K562 (cell line): ENCODE measurements around the gene ABCB9. TPM values are rescaled to one million over a fixed set of nuclear protein-coding genes. Genes with fewer than 3 reads are reported as not detected.
A peak's percentile ranks its signal among the peaks of the same experiment; 100 is the strongest.

Experiments used
- ARID1B ChIP-seq: fragments of 450-650 bp; IDR thresholded peaks from 2 replicates; pipeline ENCODE4 v1.6.1; 2016; ENCODE audit warnings: antibody characterized with exemption, mild to moderate bottlenecking, inconsistent platforms
- BRCA1 ChIP-seq, 2 experiments: fragments of 450-650 bp in 1 of 2; sonication (generic) in 1 of 2; formaldehyde crosslinking in 1 of 2; IDR thresholded peaks; 2 replicates each; pipeline versions ENCODE4 v1.5.0 to v1.6.1; 2017 to 2020; ENCODE audit warnings: mild to moderate bottlenecking in 1 of 2, missing genetic modification reagents in 1 of 2
- FOXK1 ChIP-seq: sonication (generic); formaldehyde crosslinking; IDR thresholded peaks from 2 replicates; pipeline ENCODE4 v1.8.0; 2022; ENCODE audit warnings: missing genetic modification reagents, mild to moderate bottlenecking, borderline replicate concordance
- HMGXB4 ChIP-seq: sonication (generic); formaldehyde crosslinking; IDR thresholded peaks from 2 replicates; pipeline ENCODE4 v1.8.1; 2023; ENCODE audit warnings: mild to moderate bottlenecking, missing genetic modification reagents
- PHB ChIP-seq: fragments of 250-450 bp; sonication (Bioruptor Pico); IDR thresholded peaks from 2 replicates; pipeline ENCODE4 v1.5.0; 2021
- POLR2B ChIP-seq: fragments of 450-650 bp; IDR thresholded peaks from 2 replicates; pipeline ENCODE4 v1.6.1; 2018; ENCODE audit warnings: low read depth; ENCODE audit not compliant: partially characterized antibody
- POLR3A ChIP-seq: IDR thresholded peaks from 2 replicates; pipeline ENCODE4 v1.6.1; 2011; ENCODE audit warnings: borderline replicate concordance, mild to moderate bottlenecking, moderate library complexity; ENCODE audit not compliant: insufficient read length, insufficient read depth; ENCODE audit errors: extremely low read depth
- RBM15 ChIP-seq: fragments of 200-400 bp; formaldehyde crosslinking; IDR thresholded peaks from 2 replicates; pipeline ENCODE4 v1.6.1; 2018; ENCODE audit warnings: mild to moderate bottlenecking, low read length, moderate library complexity; ENCODE audit not compliant: insufficient read depth
- SMAD3 ChIP-seq: fragments of 450-650 bp; formaldehyde crosslinking; conservative IDR thresholded peaks from 2 replicates; pipeline ENCODE4 v1.4.0; 2020; ENCODE audit warnings: mild to moderate bottlenecking
- SOX6 ChIP-seq: fragments of 450-650 bp; IDR thresholded peaks from 2 replicates; pipeline ENCODE4 v1.6.1; 2014; ENCODE audit warnings: mild to moderate bottlenecking
- TAL1 ChIP-seq: fragments of 450-650 bp; IDR thresholded peaks from 2 replicates; pipeline ENCODE4 v1.6.1; 2016; ENCODE audit warnings: mild to moderate bottlenecking
- ZBTB34 ChIP-seq: fragments of 250-450 bp; sonication (Bioruptor Pico); IDR thresholded peaks from 2 replicates; pipeline ENCODE4 v1.8.0; 2021; ENCODE audit warnings: mild to moderate bottlenecking, moderate library complexity
- ZNF282 ChIP-seq: sonication (generic); formaldehyde crosslinking; IDR thresholded peaks from 2 replicates; pipeline ENCODE4 v1.8.1; 2023; ENCODE audit warnings: missing genetic modification reagents
- ZNF511 ChIP-seq: sonication (generic); formaldehyde crosslinking; IDR thresholded peaks from 2 replicates; pipeline ENCODE4 v1.8.0; 2022; ENCODE audit warnings: mild to moderate bottlenecking, missing genetic modification reagents
- ZNF609 ChIP-seq: sonication (generic); formaldehyde crosslinking; IDR thresholded peaks from 2 replicates; pipeline ENCODE4 v1.8.1; 2023; ENCODE audit warnings: missing genetic modification reagents, mild to moderate bottlenecking, borderline replicate concordance
- ZNF707 ChIP-seq: fragments of 250-450 bp; sonication (Bioruptor Pico); conservative IDR thresholded peaks from 2 replicates; pipeline ENCODE4 v1.8.0; 2022; ENCODE audit warnings: inconsistent platforms, mild to moderate bottlenecking, moderate library complexity
- ZNF764 ChIP-seq: fragments of 250-450 bp; sonication (Bioruptor Pico); IDR thresholded peaks from 2 replicates; pipeline ENCODE4 v1.4.0; 2020; ENCODE audit warnings: low read depth, mild to moderate bottlenecking, moderate library complexity
- polyA plus RNA-seq, 8 experiments: library from polyadenylated mRNA; depleted of rRNA in 4 of 8; stranded (reverse) in 5 of 8; unstranded in 3 of 8; fragments of >200 nt; fragmentation: Nextera tagmentation in 2 of 8; fragmentation: Illumina TruSeq in 1 of 8; extraction: Ambion mirVana in 2 of 8; extraction: Trizol in 1 of 8; gene quantifications; 2 replicates each; pipeline versions ENCODE4 v1.2.1 to v1.2.3, GENCODE V29; 2011 to 2014; ENCODE audit warnings: inconsistent platforms in 1 of 8, missing spikeins in 1 of 8
- total RNA-seq, 7 experiments: library from RNA; depleted of rRNA in 6 of 7; stranded (reverse); fragments of >200 nt in 6 of 7; fragmentation: Illumina TruSeq in 2 of 7; extraction: Trizol in 2 of 7; gene quantifications; 2 replicates each; pipeline versions ENCODE4 v1.2.1 to v1.2.3, GENCODE V29; 2011 to 2021; ENCODE audit warnings: low replicate concordance in 1 of 7
- TF ChIP-seq, protein P1 (sequence below): fragments of 450-650 bp; IDR thresholded peaks from one replicate; pipeline ENCODE4 v1.6.1; 2018; ENCODE audit warnings: mild to moderate bottlenecking, moderate library complexity; ENCODE audit not compliant: partially characterized antibody

Gene ABCB9
- total and polyA plus RNA-seq, 9 of the 15 experiments (the other 6 are each of a cell fraction or from before 2014, with no cell fraction given), result 0.20 to 12.6 (median 6.2) TPM

DNA sequence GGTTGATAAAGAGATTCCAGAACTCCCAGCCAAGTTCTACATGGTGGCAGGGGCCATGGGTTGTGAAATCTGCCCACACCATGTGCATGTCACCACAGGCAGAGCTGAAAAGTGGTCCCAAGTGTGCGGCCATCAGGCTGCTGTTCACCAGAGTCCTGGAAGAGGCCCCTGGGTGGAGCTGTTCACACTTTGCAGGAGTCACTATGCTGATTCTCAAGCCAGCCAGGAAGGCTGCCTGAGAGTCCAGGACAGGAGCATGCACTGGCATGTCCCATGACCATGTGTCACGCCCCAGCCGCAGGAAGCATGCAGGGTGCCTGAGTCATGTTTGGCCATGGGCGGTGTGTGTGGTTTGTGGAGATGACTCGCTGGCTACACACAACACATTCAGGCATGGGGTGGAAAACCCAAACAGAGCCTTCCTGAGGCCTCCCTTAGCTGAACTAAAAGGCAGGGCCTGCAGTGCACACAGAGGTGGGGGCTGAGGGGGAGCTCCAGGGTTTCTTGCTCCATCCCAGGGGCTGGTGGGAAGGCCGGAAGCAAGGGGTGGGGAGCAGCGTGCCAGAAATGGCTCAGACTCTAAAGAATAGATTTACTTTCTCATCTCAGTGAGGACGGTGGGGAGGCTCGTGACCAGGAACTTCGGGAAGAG, 19.4 kb downstream of the ABCB9 start (continued):
- TF ChIP-seq SMAD3 (CRISPR knock-in tag) (no peak), POLR2B (no peak), FOXK1 (CRISPR knock-in tag) (no peak), PHB (CRISPR knock-in tag) (no peak), SOX6 (0 out of 2 replicates have a peak, but pooled peaks have one; percentile 15), HMGXB4 (CRISPR knock-in tag) (no peak), ZNF707 (CRISPR knock-in tag) (no peak), ZNF282 (CRISPR knock-in tag) (no peak), RBM15 (no peak), POLR3A (no peak), BRCA1 (IDR thresholded peaks at IDR 0.05) (no peak), BRCA1 (CRISPR knock-in tag; IDR thresholded peaks at IDR 0.05) (no peak), TAL1 (no peak), ARID1B (peak; percentile 43; the same call in 1 of the 2 replicates), ZNF609 (CRISPR knock-in tag) (no peak), ZNF511 (CRISPR knock-in tag) (no peak), ZNF764 (CRISPR knock-in tag) (no peak), ZBTB34 (CRISPR knock-in tag) (no peak)
- TF ChIP-seq, protein P1, sequence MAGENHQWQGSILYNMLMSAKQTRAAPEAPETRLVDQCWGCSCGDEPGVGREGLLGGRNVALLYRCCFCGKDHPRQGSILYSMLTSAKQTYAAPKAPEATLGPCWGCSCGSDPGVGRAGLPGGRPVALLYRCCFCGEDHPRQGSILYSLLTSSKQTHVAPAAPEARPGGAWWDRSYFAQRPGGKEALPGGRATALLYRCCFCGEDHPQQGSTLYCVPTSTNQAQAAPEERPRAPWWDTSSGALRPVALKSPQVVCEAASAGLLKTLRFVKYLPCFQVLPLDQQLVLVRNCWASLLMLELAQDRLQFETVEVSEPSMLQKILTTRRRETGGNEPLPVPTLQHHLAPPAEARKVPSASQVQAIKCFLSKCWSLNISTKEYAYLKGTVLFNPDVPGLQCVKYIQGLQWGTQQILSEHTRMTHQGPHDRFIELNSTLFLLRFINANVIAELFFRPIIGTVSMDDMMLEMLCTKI, result no peak
